ENCODE data around the gene E2F4. TPM values are rescaled to one million over a fixed set of nuclear protein-coding genes. Genes with fewer than 3 reads are reported as not detected.

Gene E2F4
- total RNA-seq, 2 donors from 2014 or later, result 71.8 to 72.8 TPM

GRCh38 chr16:67154578-67155294 is 37.2 kb upstream of the E2F4 start:
- no peak overlapping the region for H3K4me3 ChIP-seq (ENCODE audit: low read length)
- Mint-ChIP-seq H3K4me3 (peak overlapping the region; percentile 43), H3K36me3 (ENCODE audit: low read depth) (no peaks in the 10 kb centered on the region), H3K27me3 (ENCODE audit: insufficient read depth) (peaks cover 85% of the 10 kb centered on the region), H3K9me3 (no peaks in the 10 kb centered on the region), H3K4me1 (peaks cover 6% of the 10 kb centered on the region), H3K27ac (no peak overlapping the region)
- DNase-seq, result peak; percentile 69
- H3K27ac ChIP-seq (ENCODE audit: low read depth, low read length), result no peak overlapping the region
- TF ChIP-seq CTCF (conservative IDR thresholded peaks at IDR 0.05), result no peak
- no peaks in the 10 kb centered on the region for H3K36me3 ChIP-seq (ENCODE audit: control insufficient read depth, insufficient read depth, low read length)
- H3K27me3 ChIP-seq (ENCODE audit: control insufficient read depth, insufficient read depth, low read length, poor library complexity, severe bottlenecking), result peaks cover 100% of the 10 kb centered on the region
- no peaks in the 10 kb centered on the region for H3K9me3 ChIP-seq (ENCODE audit: control insufficient read depth, low read length)
- no peaks in the 10 kb centered on the region for H3K4me1 ChIP-seq (ENCODE audit: control insufficient read depth, insufficient read depth, low read length)
- 22 to 39% methylated on average over 27 to 61 of the region's 61 CpGs for WGBS, 2 experiments (ENCODE audit: insufficient coverage in 1 of 2, insufficient read length in 1 of 2)
- no peak overlapping the region for H3K9ac ChIP-seq (ENCODE audit: extremely low read depth, low read length, poor library complexity, severe bottlenecking)

GRCh38 chr16:67155295-67156142 is 36.4 kb upstream of the E2F4 start:
- Histone ChIP-seq H3K4me1 (ENCODE audit: control insufficient read depth, insufficient read depth, low read length) (no peaks in the 10 kb centered on the region), H3K9ac (ENCODE audit: extremely low read depth, low read length, poor library complexity, severe bottlenecking) (no peak overlapping the region), H3K4me3 (ENCODE audit: low read length) (no peak overlapping the region), H3K27me3 (ENCODE audit: control insufficient read depth, insufficient read depth, low read length, poor library complexity, severe bottlenecking) (peaks cover 100% of the 10 kb centered on the region), H3K27ac (ENCODE audit: low read depth, low read length) (no peak overlapping the region), H3K36me3 (ENCODE audit: control insufficient read depth, insufficient read depth, low read length) (no peaks in the 10 kb centered on the region), H3K9me3 (ENCODE audit: control insufficient read depth, low read length) (no peaks in the 10 kb centered on the region)
- TF ChIP-seq CTCF (conservative IDR thresholded peaks at IDR 0.05), result peak; percentile 98
- Mint-ChIP-seq H3K27ac (no peak overlapping the region), H3K4me3 (peak overlapping the region; percentile 43), H3K9me3 (no peaks in the 10 kb centered on the region), H3K27me3 (ENCODE audit: insufficient read depth) (peaks cover 93% of the 10 kb centered on the region), H3K4me1 (peaks cover 6% of the 10 kb centered on the region), H3K36me3 (ENCODE audit: low read depth) (no peaks in the 10 kb centered on the region)
- peak; percentile 93 for DNase-seq
- WGBS, 2 experiments (ENCODE audit: insufficient coverage in 1 of 2, insufficient read length in 1 of 2), result 7 to 9% methylated on average over 26 to 74 of the region's 74 CpGs

- WGBS, 2 experiments (ENCODE audit: insufficient coverage in 1 of 2, insufficient read length in 1 of 2), result 57 to 59% methylated on average over 10 to 15 of the region's 15 CpGs
- no peak overlapping the region for H3K4me3 Mint-ChIP-seq
- Histone ChIP-seq H3K9me3 (ENCODE audit: control insufficient read depth, low read length) (no peaks in the 10 kb centered on the region), H3K27ac (ENCODE audit: low read depth, low read length) (no peak overlapping the region), H3K9ac (ENCODE audit: extremely low read depth, low read length, poor library complexity, severe bottlenecking) (no peak overlapping the region), H3K36me3 (ENCODE audit: control insufficient read depth, insufficient read depth, low read length) (no peaks in the 10 kb centered on the region), H3K27me3 (ENCODE audit: control insufficient read depth, insufficient read depth, low read length, poor library complexity, severe bottlenecking) (peaks cover 100% of the 10 kb centered on the region), H3K4me3 (ENCODE audit: low read length) (no peak overlapping the region), H3K4me1 (ENCODE audit: control insufficient read depth, insufficient read depth, low read length) (no peaks in the 10 kb centered on the region)
- H3K4me1 Mint-ChIP-seq, result peaks cover 3% of the 10 kb centered on the region
- DNase-seq, result peak; percentile 46
- peaks cover 2% of the 10 kb centered on the region for H3K9me3 Mint-ChIP-seq
- peaks cover 97% of the 10 kb centered on the region for H3K27me3 Mint-ChIP-seq (ENCODE audit: insufficient read depth)
- no peak overlapping the region for H3K27ac Mint-ChIP-seq
- TF ChIP-seq CTCF (conservative IDR thresholded peaks at IDR 0.05), result no peak
- H3K36me3 Mint-ChIP-seq (ENCODE audit: low read depth), result no peaks in the 10 kb centered on the region
These were observed 35.7 kb upstream of the E2F4 start for GRCh38 chr16:67156143-67156844.

Data from endodermal cell (in vitro differentiated cells).